ENCODE measurements around the gene UBTD2. TPM values are rescaled to one million over a fixed set of nuclear protein-coding genes. Genes with fewer than 3 reads are reported as not detected.

Gene UBTD2
- total RNA-seq, 1 experiment from 2014 or later = 22.7 TPM

GRCh38 chr5:172266071-172266675, 17.4 kb downstream of the UBTD2 start:
- no peak for TF ChIP-seq ZNF396 (CRISPR knock-in tag; IDR thresholded peaks at IDR 0.05; ENCODE audit: borderline replicate concordance)
- TF ChIP-seq, protein P1, sequence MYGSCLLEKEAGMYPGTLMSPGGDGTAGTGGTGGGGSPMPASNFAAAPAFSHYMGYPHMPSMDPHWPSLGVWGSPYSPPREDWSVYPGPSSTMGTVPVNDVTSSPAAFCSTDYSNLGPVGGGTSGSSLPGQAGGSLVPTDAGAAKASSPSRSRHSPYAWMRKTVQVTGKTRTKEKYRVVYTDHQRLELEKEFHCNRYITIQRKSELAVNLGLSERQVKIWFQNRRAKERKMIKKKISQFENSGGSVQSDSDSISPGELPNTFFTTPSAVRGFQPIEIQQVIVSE (CRISPR knock-in tag; IDR thresholded peaks at IDR 0.05; ENCODE audit: borderline replicate concordance) = no peak
- TF ChIP-seq ZNF219 (CRISPR knock-in tag; IDR thresholded peaks at IDR 0.05; ENCODE audit: borderline replicate concordance) = no peak
- no peak for TF ChIP-seq SMAD3 (CRISPR knock-in tag; IDR thresholded peaks at IDR 0.05; ENCODE audit: borderline replicate concordance)
- TF ChIP-seq E2F5 (CRISPR knock-in tag; IDR thresholded peaks at IDR 0.05) = no peak
- no peak for TF ChIP-seq CREB1 (CRISPR knock-in tag; IDR thresholded peaks at IDR 0.05)
- no peak for TF ChIP-seq ZNF425 (CRISPR knock-in tag; conservative IDR thresholded peaks at IDR 0.05)
- no peak for TF ChIP-seq CREM (CRISPR knock-in tag; IDR thresholded peaks at IDR 0.05)
- no peak for TF ChIP-seq AR (CRISPR knock-in tag; IDR thresholded peaks at IDR 0.05)
- TF ChIP-seq NFYB (CRISPR knock-in tag; conservative IDR thresholded peaks at IDR 0.05; ENCODE audit: low read depth) = no peak
- no peak for TF ChIP-seq TEAD4 (CRISPR knock-in tag; IDR thresholded peaks at IDR 0.05)
- no peak for TF ChIP-seq ZBTB21 (CRISPR knock-in tag; IDR thresholded peaks at IDR 0.05; ENCODE audit: borderline replicate concordance)
- TF ChIP-seq MLX (CRISPR knock-in tag; IDR thresholded peaks at IDR 0.05) = no peak
- no peak for TF ChIP-seq TEAD1 (CRISPR knock-in tag; IDR thresholded peaks at IDR 0.05)
- TF ChIP-seq, protein P2, sequence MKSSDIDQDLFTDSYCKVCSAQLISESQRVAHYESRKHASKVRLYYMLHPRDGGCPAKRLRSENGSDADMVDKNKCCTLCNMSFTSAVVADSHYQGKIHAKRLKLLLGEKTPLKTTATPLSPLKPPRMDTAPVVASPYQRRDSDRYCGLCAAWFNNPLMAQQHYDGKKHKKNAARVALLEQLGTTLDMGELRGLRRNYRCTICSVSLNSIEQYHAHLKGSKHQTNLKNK (CRISPR knock-in tag; IDR thresholded peaks at IDR 0.05) = no peak
- TF ChIP-seq MAX (CRISPR knock-in tag; IDR thresholded peaks at IDR 0.05) = no peak
- TF ChIP-seq, protein P3, sequence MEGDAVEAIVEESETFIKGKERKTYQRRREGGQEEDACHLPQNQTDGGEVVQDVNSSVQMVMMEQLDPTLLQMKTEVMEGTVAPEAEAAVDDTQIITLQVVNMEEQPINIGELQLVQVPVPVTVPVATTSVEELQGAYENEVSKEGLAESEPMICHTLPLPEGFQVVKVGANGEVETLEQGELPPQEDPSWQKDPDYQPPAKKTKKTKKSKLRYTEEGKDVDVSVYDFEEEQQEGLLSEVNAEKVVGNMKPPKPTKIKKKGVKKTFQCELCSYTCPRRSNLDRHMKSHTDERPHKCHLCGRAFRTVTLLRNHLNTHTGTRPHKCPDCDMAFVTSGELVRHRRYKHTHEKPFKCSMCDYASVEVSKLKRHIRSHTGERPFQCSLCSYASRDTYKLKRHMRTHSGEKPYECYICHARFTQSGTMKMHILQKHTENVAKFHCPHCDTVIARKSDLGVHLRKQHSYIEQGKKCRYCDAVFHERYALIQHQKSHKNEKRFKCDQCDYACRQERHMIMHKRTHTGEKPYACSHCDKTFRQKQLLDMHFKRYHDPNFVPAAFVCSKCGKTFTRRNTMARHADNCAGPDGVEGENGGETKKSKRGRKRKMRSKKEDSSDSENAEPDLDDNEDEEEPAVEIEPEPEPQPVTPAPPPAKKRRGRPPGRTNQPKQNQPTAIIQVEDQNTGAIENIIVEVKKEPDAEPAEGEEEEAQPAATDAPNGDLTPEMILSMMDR (IDR thresholded peaks at IDR 0.05) = no peak
- no peak for TF ChIP-seq RELA (CRISPR knock-in tag; IDR thresholded peaks at IDR 0.05; ENCODE audit: borderline replicate concordance)
- TF ChIP-seq FOXP1 (CRISPR knock-in tag; IDR thresholded peaks at IDR 0.05; ENCODE audit: borderline replicate concordance) = no peak
- POLR2A ChIA-PET = no interaction called here
- peaks cover 13% of the 10 kb centered on the region for H3K36me3 Mint-ChIP-seq
- H3K27me3 Mint-ChIP-seq (ENCODE audit: low read depth) = no peaks in the 10 kb centered on the region
- no peak overlapping the region for H3K4me3 Mint-ChIP-seq
- no peaks in the 10 kb centered on the region for H3K9me3 Mint-ChIP-seq
- CTCF ChIA-PET = interaction anchor here (0.8 to 1.6 kb wide), 3 partner anchors 12 to 27 kb away, joined by 3 to 6 read pairs (median 3); no protein-coding TSS in a partner anchor
- H3K27ac Mint-ChIP-seq = peak overlapping the region; percentile 85
- no peak for ATAC-seq
- no peak for DNase-seq (ENCODE audit: low spot score)
- H3K4me1 Mint-ChIP-seq = peaks cover 22% of the 10 kb centered on the region

Data from WTC11 (cell line).